CD4-positive, alpha-beta T cell treated with Interleukin-1 beta for 1 hour (primary cell): Measurements from ENCODE around the gene WWOX.

Experiments used
- DNase-seq, 2 donors: peaks; one replicate each; pipeline ENCODE4 v3.0.0-alpha.2; 2020 to 2022

The WWOX gene

DNA sequence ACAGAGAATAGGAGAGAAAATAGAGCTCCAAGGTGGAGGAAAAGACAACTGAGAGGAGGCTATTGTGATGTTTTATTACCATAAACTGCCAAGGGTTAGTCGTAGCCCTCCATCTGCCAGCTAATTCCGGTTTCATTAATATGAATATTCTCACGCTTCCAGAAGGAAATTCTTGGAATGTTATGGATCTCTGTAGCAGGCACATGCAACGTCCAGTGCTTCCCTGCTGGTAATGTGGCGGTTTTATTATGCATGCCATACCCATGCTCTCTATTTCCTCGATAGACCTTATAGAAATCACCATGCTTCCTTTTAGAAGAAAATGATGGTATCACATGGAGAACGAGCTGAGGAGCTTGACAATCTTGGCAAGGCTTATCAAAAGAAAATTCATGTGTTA lies 1037.5 kb downstream of the WWOX start:
- no peak for DNase-seq

DNA sequence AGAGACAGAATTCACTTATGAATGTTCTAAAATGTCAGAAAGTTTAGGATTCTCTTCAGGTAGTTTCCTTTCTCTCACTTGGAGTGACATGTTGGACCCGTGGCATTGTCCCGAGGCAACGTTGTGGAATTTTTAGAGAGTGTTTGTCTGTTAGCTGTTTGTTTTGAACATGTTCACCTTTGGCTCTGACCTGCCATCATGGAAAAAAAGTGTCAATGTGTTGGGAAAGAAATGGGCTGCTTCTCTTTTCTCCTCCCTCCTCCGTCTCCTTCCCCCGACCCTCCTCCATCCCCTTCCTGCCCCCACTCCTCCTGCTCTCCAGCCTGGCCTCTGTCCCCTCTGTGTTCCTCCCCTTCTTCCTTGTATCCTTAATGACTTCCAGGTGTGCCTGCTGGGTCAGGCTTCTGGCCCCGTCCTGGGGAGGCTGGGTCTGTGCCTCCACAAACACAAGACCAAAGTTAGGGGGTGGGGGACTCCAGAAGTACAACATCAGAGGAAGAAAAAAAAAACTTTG lies 1038.0 kb downstream of the WWOX start:
- no peak for DNase-seq

DNA sequence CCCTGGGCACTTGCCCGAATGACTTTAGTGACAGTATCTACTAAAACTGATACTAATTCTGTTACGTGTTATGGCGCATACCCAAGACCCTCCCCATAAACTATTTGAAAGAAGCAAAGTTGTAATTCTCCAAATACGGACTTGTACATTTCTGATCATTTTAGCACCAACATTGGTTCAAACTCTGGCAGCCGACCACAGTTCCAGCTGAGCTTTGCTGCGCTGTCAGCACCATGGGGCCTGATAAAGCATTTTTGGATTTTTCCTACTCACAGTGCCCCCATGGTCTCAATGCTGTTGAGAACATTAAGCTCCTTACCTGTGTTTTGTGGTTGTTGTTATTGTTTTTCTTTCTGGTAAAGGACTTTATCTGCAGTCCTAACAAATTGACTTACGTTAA lies 1040.3 kb downstream of the WWOX start:
- no peak for DNase-seq

DNA sequence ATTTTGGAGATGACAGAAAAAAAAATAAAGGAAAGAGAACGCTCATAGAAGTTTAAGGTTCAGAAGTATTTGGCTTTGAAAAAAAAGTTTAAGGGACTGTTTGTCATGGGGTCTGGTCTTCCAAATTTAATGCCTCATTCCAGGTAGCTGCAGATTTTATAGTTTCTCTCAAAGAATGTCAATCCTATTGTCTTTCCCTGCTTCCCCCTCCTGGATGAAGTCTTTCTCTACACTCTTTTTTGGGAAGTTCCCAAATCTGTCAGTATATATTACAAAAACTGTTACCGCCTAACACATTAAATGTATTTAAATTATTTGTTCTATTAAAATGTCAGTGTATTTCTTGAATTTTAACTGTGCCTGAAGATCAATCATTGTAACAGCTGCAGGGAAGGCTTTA lies 1043.6 kb downstream of the WWOX start:
- no peak for DNase-seq

DNA sequence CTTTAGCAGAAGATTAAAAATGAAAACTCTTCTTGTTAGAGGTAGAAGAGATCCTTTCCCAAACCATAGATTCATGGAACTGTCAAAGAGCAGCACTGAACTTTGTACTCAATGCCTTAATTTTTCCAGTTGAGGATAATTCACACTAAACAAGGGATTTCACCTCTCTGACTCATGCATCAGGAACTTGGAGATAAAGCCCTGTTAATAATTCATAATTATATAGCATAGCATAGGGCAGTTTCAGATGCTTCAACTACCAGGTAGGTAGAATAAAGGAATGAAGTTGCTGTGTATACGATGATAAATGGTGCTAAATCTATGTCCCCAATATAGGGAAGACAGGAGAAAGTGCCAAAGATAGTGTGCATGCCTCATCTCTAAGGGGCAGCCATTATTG lies 1050.7 kb downstream of the WWOX start:
- DNase-seq, result no peak

DNA sequence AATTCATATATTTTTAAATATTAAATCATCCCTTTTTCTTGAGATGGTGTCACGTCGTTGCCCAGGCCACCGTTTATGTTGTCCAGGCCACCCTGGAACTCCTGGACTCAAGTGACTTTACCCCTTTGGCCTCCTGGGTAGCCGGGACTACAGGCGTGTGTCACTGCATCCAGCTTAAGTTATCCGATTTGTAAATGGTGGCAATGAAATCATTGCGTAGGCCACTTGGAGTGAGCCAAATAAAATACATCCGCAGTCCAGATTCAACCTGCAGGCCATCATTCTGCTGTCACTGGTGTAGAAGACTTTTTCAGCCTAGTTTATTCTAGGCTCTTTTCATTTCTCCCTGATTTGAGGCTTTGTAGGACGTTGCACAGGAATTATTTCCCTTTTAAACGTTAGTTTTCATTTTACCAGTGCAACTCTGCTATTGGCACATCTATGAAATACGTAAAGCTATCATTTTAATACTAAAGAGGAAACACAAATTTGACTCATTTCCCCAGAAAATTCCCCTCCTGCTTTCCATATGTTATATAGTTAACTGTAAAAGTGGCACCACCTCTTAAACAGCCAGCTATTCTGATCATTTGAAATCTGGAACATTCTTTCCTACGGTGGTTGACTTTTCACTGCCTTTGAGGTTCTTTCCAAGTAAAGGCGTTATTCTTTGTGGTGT lies 1051.3 kb downstream of the WWOX start:
- DNase-seq, result no peak

DNA sequence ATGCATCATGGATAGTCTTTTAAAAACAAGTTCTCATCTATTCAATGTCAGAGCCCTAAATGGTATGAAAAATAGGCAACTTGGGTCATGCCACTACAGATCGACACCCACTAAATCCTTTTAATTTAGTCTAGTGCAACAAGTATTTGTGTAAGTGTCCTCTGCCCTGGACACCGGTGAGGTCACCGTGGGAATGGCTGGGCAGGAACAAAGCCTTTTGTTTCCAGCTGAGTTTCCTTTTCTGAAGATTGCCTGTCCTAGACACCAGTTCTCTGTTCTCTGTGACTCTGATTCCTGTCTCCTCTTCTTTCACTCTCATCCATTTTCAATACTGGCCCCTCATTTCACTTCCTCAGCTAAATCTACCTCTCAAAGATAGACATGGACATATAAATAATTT lies 1054.6 kb downstream of the WWOX start:
- DNase-seq, result no peak

DNA sequence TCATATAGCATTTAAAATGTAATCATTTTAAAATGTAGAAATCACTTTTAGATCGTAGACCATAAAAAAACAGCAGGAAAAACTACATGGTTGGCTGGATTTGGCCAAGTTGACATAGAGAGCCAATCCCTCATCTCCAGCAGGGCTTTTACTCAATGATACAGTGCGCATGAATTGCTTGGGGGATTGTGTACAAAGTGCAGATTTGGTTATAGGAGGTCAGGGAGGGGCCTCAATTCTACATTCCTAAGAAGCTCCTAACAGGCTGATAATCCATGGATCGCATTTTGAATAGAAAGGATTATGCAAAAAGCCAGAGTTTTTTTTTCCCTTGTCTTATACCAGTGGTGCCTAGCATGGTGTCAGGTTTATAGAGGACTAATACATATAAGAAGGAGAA lies 1056.0 kb downstream of the WWOX start:
- DNase-seq, result no peak

DNA sequence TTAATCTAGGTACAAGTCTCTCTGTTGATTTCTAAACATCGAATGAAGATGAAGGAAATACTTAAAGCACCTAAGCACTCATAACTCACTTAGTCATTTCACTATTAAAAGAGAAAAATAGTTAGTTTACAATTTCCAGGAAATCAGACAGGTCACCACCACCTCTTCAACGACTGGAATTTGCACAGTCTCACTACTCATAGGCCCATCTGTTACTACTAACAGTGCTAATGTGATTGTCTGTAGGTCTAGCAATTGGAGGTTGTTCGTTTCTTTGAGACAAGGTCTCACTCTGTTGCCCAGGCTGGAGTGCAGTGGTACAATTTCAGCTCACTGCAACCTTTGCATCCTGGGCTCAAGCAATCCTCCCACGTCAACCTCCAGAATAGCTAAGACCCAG lies 1056.5 kb downstream of the WWOX start:
- DNase-seq, result no peak

DNA sequence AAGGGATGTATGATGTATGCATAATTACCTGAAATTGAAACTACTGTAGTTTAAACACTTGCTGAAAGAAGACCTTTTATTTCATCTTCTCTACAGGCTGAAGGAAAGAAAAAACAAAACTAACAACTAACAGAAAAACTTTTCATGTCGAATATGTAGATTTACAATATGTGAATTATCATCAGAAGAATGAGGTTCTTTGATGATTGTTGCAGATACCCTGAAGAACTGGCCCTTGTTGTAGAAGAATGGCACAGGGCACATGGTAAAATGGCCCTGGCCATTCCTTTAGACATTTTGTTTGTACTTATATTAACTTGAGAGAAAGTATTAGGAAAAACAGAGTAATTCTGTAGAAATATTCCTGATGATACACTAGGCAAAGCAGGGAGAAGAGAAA lies 1057.3 kb downstream of the WWOX start:
- DNase-seq, result no peak

DNA sequence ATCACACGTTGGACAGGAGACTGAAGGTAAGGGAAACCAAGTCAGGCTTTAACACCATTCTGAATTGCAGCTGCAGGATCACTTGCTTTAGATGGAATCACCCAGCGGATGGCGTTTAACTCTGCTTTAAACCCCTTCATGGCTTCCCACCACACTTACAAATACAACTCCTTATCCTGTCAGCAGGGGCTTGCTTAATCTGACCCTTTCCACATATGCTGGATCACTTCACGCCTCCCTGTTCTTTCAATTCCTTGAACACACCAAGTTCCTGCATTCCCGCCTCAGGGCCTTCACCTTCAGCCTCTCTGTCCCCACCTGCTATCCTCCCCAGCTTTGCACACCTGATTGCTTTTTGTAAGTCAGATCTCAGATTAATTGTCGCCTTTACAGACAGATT lies 1058.9 kb downstream of the WWOX start:
- DNase-seq, result no peak

DNA sequence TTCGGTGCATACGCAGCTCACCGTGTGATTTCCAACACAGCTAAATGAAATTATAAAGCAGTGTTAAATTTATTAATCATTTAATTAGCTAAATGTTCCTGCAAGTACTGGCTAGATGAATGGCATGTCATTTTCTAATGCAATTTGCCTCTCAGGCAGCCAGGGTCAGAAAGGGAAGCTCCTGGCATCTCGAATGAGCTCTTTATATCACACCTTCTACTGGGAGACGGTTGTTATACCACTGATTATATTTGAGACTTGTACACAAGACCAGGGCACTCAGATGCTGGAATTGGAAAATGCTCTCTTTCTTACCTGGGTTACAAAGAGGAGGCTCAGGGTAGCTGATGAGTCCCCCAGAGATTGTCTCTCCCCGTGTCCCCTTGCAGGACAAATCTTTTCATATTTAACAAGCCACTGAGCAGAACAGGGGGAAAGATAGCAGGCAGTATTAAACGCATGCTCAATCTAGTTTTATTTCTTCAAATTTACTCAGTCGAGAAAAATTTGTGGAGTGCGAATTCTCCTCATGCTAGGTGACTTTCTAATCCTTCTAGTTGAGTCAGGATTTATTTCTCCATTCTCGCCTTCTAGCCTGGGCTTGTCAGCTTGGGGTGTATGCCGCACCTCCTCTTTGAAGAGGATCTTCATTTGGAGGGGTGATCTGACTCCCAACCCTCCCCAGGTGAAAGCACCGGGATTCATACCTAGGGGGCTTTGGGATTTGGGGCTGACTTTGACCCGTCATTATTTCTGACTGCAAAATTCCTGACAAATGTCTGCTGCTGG lies 1060.0 kb downstream of the WWOX start:
- no peak for DNase-seq

DNA sequence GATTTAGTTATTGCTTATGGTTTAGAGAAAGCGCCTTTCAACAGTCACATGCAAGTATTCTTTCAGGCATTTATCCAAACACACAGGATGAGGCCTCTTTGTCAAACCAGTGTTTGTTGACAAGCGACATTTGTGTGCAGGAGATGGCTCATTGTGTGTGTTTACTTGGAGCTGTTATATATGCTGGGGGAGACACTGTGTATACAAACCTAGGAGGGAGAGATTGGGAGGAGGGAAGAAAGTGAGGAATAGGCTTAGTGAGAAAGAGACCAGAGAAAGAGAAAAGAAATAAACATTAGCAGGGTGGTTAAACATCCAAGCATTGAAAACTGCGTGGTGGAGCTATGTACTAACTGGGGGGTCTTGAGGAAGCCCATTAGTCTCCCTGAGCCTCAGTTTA lies 1063.5 kb downstream of the WWOX start:
- no peak for DNase-seq

DNA sequence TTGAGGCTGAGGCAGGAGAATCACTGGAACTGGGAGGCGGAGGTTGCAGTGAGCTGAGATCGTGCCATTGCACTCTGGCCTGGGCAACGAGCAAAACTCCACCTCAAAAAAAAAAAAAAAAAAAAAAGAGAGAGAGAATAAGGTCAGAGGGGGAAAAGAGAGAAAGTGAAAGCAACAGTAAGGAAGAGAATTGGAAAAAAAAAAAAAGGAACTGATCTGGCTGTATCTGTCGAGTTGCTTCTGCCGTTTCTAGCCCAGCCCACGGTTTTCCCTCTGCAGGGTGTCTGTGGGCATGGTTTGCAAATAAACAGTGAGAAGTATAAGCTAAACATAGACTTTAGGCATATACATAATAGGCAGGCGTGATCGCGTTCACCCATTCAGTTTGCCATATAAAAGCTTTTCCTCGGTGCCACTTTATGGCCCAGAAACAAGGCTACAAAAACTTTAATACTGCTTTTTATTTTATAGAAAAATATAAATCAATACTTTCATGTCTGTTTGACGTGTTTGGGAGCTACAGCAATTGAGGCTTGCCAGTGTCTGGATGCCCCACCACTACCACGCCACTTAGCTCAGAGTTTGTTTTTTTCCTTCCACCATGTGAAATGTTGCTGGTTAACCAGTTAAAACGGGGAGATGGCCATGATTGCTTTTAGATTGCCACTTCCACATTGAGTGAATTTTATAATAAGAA lies 1064.4 kb downstream of the WWOX start:
- DNase-seq, result peak in 1 of 2 donors; percentile 14

DNA sequence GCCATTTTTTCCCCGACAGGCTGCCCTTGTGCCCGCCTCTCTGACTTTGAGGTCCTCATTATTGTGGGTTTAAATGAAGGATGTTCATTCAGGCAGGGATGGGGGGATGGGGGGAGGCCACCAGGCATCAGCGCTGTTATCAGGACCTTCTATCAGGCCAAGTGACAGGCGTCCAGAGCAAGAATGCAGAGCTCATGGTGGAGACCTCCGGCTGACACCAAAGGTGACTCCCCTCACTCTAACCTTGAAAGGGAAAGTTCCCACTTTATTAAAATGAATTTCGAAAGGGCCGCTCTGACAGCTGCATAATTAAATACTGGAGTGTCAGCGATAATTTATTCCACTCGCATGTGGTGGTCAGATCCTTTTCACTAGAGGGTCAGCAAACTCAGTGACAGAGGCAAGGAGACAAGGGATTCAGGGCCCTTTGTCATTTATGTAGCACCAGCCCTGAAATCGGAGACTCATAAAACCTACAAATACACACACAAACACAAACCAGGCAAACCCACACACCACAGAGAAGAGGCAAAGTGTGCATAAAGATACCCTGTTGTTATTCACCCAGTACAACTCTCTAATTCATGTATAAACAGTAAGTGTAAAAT lies 1065.0 kb downstream of the WWOX start:
- DNase-seq, result no peak

DNA sequence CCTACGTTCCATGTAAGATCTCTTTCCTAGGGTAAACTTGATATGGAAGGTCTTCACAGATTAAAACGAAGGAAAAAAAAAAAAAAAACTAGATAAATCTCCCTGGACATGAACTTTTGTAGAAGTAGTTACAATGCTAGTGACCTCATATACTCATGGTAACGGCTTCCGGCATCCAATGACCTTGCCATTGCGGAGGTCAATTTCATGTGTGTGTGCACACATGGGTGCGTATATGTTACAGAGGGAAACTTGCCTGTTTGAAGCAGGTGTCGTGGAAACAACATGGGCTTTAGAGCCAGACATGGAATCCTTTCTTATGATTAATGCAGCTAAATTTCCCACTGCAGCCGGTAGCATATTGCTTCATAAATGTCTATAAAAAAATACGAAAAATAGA lies 1065.6 kb downstream of the WWOX start:
- no peak for DNase-seq

DNA sequence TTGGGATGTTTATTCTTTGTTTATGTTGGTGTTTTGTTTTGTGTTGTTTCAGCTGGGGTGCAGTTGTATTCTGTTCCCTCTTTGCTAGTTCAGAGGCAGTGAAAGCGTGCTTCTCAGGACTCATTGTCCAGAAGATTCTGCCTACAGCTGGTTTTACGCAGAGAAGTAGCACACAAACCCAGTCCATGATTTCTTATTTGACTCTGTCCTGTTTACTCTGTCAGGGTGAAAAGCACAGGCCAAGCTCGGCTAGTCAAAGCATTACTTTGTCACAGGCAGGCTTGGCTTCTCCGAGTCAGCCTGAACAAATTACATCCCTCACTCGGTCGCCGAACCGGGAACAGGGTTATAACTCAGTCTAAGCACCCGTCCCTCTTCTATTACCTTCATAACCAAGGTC lies 1066.1 kb downstream of the WWOX start:
- DNase-seq, result no peak

DNA sequence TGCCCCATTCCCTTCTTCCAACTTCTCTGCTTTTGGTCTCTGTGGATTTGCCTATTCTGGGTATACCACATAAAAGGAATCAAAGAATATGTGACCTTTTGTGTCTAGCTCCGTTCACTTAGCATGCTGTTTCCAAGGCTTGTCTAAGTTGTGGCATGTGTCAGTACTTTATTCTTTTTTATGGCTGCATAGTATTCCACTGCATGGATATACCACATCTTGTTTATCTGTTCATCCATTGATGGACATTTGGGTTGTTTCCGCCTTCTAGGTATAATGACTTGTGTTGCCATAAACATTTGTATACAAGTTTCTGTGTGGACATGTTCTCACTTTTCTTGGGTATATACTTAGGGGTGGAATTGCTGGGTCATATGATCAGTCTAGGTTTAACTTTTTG lies 1068.4 kb downstream of the WWOX start:
- no peak for DNase-seq

DNA sequence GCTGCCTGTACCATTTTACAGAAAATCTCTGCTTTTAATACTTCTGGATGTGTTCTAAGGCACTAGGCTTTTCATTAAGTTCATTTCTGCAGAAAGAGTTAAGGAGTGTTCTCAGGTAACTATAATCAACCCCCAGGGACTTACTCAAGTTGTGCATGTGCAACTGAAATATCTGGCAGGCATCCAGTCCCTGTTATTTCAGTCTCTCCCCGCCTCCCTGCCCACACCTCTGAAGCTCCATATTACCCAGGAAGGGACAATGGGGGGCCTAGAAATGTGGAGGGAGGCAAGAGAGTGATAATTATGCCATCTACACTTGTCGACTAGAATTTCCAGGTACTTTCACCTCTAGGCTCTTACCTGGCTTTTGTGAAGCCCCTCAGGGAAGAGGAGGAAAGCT lies 1068.9 kb downstream of the WWOX start:
- no peak for DNase-seq

DNA sequence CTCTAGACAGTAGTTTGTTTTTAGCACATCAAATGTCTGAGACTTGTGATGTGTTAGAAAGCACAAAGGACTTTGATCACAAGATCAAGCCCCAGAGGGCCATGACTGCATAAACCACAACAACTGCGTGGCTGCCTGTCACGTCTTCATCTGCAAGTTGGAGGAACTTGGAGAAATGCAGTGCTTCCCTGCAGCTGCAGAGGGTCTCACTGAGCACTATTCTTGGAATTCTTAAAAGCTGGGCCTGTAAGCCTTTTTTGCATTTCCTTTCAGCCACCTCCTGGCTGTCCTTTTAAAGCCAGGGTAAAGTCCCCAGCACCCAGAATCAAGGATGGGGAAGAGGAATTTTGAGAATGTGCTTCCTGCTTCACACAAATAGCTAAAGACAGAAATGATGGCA lies 1069.8 kb downstream of the WWOX start:
- DNase-seq, result peak in 1 of 2 donors; percentile 15

DNA sequence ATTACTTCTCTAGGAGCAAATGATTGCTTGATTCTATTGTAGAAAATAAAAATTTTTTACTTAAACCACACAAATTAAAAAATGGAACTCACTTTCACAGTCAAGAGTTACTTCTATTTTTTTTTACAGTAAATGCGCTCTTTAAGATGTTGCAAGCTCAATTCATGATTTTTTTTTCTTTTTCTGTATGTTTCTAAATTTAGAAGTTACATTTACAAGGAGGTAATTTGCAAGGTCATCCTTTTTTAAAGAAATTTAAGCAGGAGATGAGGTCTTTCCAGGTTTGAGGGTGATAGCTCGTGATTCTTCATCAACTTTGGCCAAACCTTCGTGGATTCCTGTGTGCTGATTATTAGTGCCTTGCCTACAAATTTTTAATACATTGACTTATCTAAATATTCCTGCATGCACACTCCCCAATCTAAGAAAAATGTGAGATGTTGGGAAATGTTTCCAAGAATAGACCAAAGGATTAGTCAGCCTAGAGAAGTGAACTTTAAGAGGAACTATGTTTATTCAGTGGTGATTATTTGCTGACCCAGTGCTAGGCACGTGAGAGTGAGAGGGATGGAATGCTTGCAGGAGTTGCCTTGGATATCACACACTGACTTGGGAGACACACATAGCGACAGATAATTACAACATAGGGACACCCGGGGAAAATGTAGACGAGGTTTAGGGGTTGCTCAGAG lies 1071.2 kb downstream of the WWOX start:
- DNase-seq, result peak in 1 of 2 donors; percentile 68

DNA sequence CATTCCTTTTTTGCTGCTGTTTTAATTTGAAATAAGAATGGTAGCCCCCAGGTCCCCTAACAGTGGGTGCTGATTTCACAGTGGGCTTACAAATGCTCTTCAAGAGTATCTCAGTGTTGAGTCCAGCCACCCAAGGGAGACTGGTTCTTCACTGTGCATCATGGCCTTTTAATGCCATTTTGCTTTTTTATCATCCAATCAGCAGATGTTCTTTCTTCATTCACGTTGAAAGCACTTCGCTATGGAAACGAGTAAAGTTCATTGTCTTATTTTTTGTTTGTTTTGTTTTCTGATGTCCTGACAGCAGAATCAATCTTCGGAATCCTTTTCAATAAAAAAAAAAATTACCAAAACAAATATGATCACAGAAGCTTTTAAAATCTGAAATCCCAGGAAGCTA lies 1072.0 kb downstream of the WWOX start:
- DNase-seq, result no peak
